Esophagus muscularis mucosa (tissue), 4 donors: ENCODE measurements around the gene PSPH. TPM values are rescaled to one million over a fixed set of nuclear protein-coding genes. Genes with fewer than 3 reads are reported as not detected.

Source experiments
- DNase-seq: peaks from one replicate; pipeline ENCODE4 v3.0.0-alpha.2; 2017; ENCODE audit errors: extremely low spot score
- H3K27ac ChIP-seq, 4 donors: fragments of 200-600 bp; sonication (generic); replicated peaks in 1 of 4; 1 replicate in 3 of 4; 2 replicates in 1 of 4; pipeline ENCODE4 v1.5.1; 2016 to 2019; ENCODE audit warnings: mild to moderate bottlenecking in 1 of 4
- H3K27me3 ChIP-seq, 4 donors: fragments of 200-600 bp; sonication (generic); one replicate each; pipeline versions ENCODE4 v1.5.1 to v1.6.0; 2016 to 2019
- H3K36me3 ChIP-seq, 4 donors: fragments of 200-600 bp; sonication (generic); one replicate each; pipeline ENCODE4 v1.5.1; 2016 to 2019
- H3K4me1 ChIP-seq, 4 donors: fragments of 200-600 bp; sonication (generic); one replicate each; pipeline ENCODE4 v1.5.1; 2016 to 2019
- H3K4me3 ChIP-seq, 4 donors: fragments of 200-600 bp; sonication (generic); 1 replicate in 2 of 4; 2 replicates in 2 of 4; pipeline ENCODE4 v1.5.1; 2016 to 2019; ENCODE audit warnings: mild to moderate bottlenecking in 4 of 4, moderate library complexity in 1 of 4
- H3K9me3 ChIP-seq, 4 donors: fragments of 200-600 bp; sonication (generic); 1 replicate in 3 of 4; 2 replicates in 1 of 4; pipeline ENCODE4 v1.5.1; 2016 to 2019
- EP300 ChIP-seq: sonication (generic); formaldehyde crosslinking; IDR thresholded peaks from one replicate; pipeline ENCODE4 v1.6.1; 2017; ENCODE audit warnings: antibody characterized with exemption
- POLR2A ChIP-seq: fragments of 450-650 bp; IDR thresholded peaks from one replicate; pipeline ENCODE4 v1.6.1; 2017; ENCODE audit warnings: antibody characterized with exemption, moderate library complexity, mild to moderate bottlenecking, low read depth
- POLR2AphosphoS5 ChIP-seq, 2 donors: sonication (generic); formaldehyde crosslinking; IDR thresholded peaks; one replicate each; pipeline ENCODE4 v1.6.1; 2017; ENCODE audit warnings: antibody characterized with exemption in 2 of 2
- WGBS: methylation state at CpG from one replicate; pipeline ENCODE4 v1.1.5; 2018; 5-methylcytosine and 5-hydroxymethylcytosine counted together
- intact Hi-C: fragments of 100-400 bp; cut with DNase I; formaldehyde crosslinking; loops from one replicate; pipeline ENCODE4 v1.15.1; 2023
- total RNA-seq, 4 donors: library from RNA; depleted of rRNA; stranded (reverse); fragments of >200 nt; gene quantifications; one replicate each; pipeline versions ENCODE4 v1.1.0 to v1.2.1, GENCODE V29; 2016
- TF ChIP-seq, protein P1 (sequence below), 3 experiments: fragments of 200-600 bp in 2 of 3; fragments of 450-650 bp in 1 of 3; sonication (generic) in 2 of 3; IDR thresholded peaks; one replicate each; pipeline ENCODE4 v1.5.1; 2017 to 2019; ENCODE audit warnings: antibody characterized with exemption in 3 of 3, mild to moderate bottlenecking in 2 of 3, moderate library complexity in 1 of 3

PSPH gene
- total RNA-seq, 4 donors from 2014 or later = 9.1 to 15.9 (median 13.1) TPM

DNA sequence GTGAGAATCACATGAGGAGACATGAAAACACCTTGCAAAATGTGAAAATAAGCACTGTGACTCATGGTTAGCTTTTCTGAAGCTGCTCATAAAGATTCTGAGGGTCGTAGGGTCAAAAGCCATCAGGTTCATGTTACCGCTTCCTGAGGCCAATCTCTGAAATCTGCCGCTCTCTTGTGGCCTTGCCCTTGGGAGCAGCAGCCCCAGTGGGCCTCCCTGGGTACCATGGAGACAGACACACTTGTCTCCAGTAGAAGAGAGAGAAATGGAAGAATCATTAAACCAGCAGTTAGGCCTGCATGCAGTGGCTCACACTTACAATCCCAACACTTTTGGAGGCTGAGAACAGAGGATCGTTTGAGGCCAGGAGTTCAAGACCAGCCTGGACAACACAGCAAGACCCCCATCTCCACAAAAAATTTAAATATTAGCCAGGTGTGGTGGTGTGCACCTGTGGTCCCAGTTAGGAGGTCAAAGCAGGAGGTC, 44.0 kb downstream of the PSPH start:
- Histone ChIP-seq H3K9me3 (no peaks in the 10 kb centered on the region), H3K4me3 (no peak overlapping the region), H3K36me3 (peaks cover 0 to 5% (median 0%) of the 10 kb centered on the region in 4 donors), H3K27ac (no peak overlapping the region), H3K27me3 (no peaks in the 10 kb centered on the region), H3K4me1 (peaks cover 0 to 25% (median 22%) of the 10 kb centered on the region in 4 donors)
- 86% methylated on average over 4 of the region's 4 CpGs for WGBS
- intact Hi-C loops = no loop called here
- no peak for DNase-seq
- TF ChIP-seq, protein P1, sequence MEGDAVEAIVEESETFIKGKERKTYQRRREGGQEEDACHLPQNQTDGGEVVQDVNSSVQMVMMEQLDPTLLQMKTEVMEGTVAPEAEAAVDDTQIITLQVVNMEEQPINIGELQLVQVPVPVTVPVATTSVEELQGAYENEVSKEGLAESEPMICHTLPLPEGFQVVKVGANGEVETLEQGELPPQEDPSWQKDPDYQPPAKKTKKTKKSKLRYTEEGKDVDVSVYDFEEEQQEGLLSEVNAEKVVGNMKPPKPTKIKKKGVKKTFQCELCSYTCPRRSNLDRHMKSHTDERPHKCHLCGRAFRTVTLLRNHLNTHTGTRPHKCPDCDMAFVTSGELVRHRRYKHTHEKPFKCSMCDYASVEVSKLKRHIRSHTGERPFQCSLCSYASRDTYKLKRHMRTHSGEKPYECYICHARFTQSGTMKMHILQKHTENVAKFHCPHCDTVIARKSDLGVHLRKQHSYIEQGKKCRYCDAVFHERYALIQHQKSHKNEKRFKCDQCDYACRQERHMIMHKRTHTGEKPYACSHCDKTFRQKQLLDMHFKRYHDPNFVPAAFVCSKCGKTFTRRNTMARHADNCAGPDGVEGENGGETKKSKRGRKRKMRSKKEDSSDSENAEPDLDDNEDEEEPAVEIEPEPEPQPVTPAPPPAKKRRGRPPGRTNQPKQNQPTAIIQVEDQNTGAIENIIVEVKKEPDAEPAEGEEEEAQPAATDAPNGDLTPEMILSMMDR (IDR thresholded peaks at IDR 0.05) = no peak
- TF ChIP-seq POLR2AphosphoS5 (IDR thresholded peaks at IDR 0.05) (no peak), EP300 (no peak), POLR2A (no peak)

DNA sequence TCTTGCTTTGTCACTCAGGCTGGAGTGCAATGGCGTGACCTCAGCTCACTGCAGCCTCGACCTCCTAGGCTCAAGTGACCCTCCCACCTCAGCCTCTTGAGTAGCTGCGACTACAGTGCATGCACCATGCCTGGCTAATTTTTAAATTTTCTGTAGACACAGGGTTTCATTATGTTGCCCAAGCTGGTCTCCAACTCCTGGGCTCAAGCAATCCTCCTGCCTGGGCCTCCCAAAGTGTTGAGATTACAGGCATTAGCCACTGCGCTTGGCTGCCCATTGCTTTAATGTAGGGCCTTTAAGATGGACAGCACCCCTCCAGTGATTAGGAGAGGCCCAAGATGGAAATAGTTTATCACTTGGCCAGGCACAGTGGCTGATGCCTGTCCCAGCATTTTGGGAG, 47.5 kb downstream of the PSPH start:
- H3K4me3 ChIP-seq = no peak overlapping the region
- H3K27me3 ChIP-seq = no peaks in the 10 kb centered on the region
- TF ChIP-seq POLR2AphosphoS5 (IDR thresholded peaks at IDR 0.05) = no peak
- TF ChIP-seq, protein P1 (IDR thresholded peaks at IDR 0.05) = no peak
- TF ChIP-seq EP300 = no peak
- TF ChIP-seq POLR2A = no peak
- WGBS = 100% methylated on average over 4 of the region's 4 CpGs
- H3K4me1 ChIP-seq = peaks cover 0 to 6% (median 3%) of the 10 kb centered on the region in 4 donors
- no peak overlapping the region for H3K27ac ChIP-seq
- no peaks in the 10 kb centered on the region for H3K9me3 ChIP-seq
- peaks cover 7 to 20% (median 16%) of the 10 kb centered on the region in 4 donors for H3K36me3 ChIP-seq
- no peak for DNase-seq
- intact Hi-C loops = loop anchor here (2.0 kb wide), 1 partner anchor 71 kb away; no protein-coding TSS in a partner anchor

DNA sequence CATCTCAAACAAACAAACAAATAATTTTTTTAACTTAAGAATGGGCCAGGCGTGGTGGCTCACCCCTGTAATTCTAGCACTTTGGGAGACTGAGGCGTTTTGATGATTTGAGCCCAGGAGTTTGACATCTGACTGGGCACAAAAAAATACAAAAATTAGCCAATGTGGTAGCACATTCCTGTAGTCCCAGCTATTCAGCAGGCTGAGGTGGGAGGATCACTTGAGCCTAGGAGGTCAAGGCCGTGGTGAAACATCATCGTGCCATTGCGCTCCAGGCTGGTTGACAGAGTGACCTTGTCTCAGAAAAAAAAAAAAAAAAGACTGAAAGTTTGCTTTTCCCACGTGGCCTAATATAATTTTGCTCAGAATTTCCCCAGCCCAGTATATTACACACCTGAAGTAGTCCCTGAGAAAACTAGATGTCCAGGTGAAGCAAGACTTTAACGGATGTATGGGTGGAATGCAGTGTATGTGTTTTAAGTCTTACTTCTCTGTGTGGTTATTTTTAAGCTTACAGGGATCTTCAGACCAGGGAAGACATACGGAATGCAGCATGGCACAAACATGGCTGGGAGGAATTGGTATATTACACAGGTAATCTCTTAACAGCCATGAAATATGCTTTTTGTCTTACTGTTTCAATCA, 54.3 kb downstream of the PSPH start:
- TF ChIP-seq POLR2AphosphoS5 (IDR thresholded peaks at IDR 0.05) = no peak
- TF ChIP-seq, protein P1 (IDR thresholded peaks at IDR 0.05) = no peak
- no peak for TF ChIP-seq POLR2A
- no peak for TF ChIP-seq EP300
- intact Hi-C loops = no loop called here
- Histone ChIP-seq H3K4me1 (no peaks in the 10 kb centered on the region), H3K27me3 (no peaks in the 10 kb centered on the region), H3K9me3 (no peaks in the 10 kb centered on the region), H3K27ac (no peak overlapping the region), H3K36me3 (peaks cover 47 to 87% (median 70%) of the 10 kb centered on the region in 4 donors), H3K4me3 (no peak overlapping the region)
- no peak for DNase-seq
- WGBS = 91% methylated on average over 8 of the region's 8 CpGs

DNA sequence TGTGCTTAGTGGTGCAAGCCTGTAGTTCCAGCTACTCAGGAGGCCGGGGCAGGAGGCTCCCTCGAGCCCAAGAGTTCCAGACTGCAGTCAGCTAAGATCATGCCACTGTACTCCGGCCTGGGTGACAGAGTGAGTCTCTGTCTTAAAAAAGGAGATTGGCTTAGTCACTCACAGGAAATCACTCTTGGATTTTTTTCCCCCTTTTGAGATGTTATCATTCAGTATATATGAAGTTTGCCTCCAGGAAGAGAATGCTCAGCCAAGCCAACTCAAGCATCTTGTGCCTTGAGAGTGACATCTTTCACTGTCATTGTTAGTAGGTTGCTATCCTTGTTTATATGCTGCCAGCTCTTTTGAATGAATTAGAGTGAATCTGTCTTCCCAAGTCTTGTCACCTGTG, 58.9 kb downstream of the PSPH start:
- Histone ChIP-seq H3K36me3 (peaks cover 38 to 97% (median 84%) of the 10 kb centered on the region in 4 donors), H3K27ac (no peak overlapping the region), H3K27me3 (no peaks in the 10 kb centered on the region), H3K4me1 (no peaks in the 10 kb centered on the region), H3K4me3 (no peak overlapping the region), H3K9me3 (no peaks in the 10 kb centered on the region)
- intact Hi-C loops = no loop called here
- TF ChIP-seq POLR2AphosphoS5 (IDR thresholded peaks at IDR 0.05) (no peak), POLR2A (no peak)
- TF ChIP-seq, protein P1 (IDR thresholded peaks at IDR 0.05) = no peak
- 88% methylated on average over 3 of the region's 3 CpGs for WGBS
- DNase-seq = no peak
